SK-N-SH (cell line): ENCODE data around the gene RASSF4. TPM values are rescaled to one million over a fixed set of nuclear protein-coding genes. Genes with fewer than 3 reads are reported as not detected.

Experiments used
- CTCF ChIA-PET: fragments of 300-600, 350-600 bp; formaldehyde crosslinking; extraction: SDS; loops from one replicate; lab custom pipeline; 2021; lab: Yijun Ruan, JAX
- POLR2A ChIA-PET: fragments of 350-600 bp; sonication (Branson Sonifier 250); formaldehyde crosslinking; extraction: SDS; loops from one replicate; lab custom pipeline; 2020; ENCODE audit warnings: antibody characterized with exemption, inconsistent platforms; lab: Yijun Ruan, JAX
- DNase-seq: peaks from one replicate; pipeline ENCODE4 v3.0.0; 2012
- H2AFZ ChIP-seq: fragments of 200-600 bp; sonication (generic); 2 replicates; pipeline ENCODE4 v1.8.1; 2016; ENCODE audit warnings: antibody characterized with exemption, mild to moderate bottlenecking, low read depth
- H3F3A ChIP-seq: fragments of 200-600 bp; sonication (generic); replicated peaks from 2 replicates; pipeline ENCODE3; 2016; ENCODE audit warnings: antibody characterized with exemption, mild to moderate bottlenecking; ENCODE audit not compliant: insufficient read depth
- H3K27ac ChIP-seq, 2 experiments: fragments of 200-500 bp in 1 of 2; fragments of 200-600 bp in 1 of 2; sonication (Bioruptor generic) in 1 of 2; sonication (generic), shearing (Covaris generic) in 1 of 2; 2 replicates each; pipeline versions ENCODE4 v1.5.1 to v1.6.1; 2014 to 2016; ENCODE audit warnings: low read depth in 2 of 2, inconsistent platforms in 1 of 2, low read length in 1 of 2, mild to moderate bottlenecking in 1 of 2, mixed read lengths in 1 of 2
- H3K27me3 ChIP-seq: fragments of 200-600 bp; sonication (generic), shearing (Covaris generic); 2 replicates; pipeline ENCODE4 v1.6.1; 2016; ENCODE audit warnings: mixed run types; ENCODE audit not compliant: insufficient read depth
- H3K36me3 ChIP-seq, 2 experiments: fragments of 200-500 bp in 1 of 2; fragments of 200-600 bp in 1 of 2; sonication (Bioruptor generic) in 1 of 2; sonication (generic) in 1 of 2; replicated peaks in 1 of 2; 2 replicates each; pipeline versions ENCODE3 to v1.5.1; 2014 to 2016; ENCODE audit warnings: low read length in 1 of 2, mild to moderate bottlenecking in 1 of 2; ENCODE audit not compliant: insufficient read depth in 2 of 2, control insufficient read depth in 1 of 2
- H3K4me1 ChIP-seq, 2 experiments: fragments of 200-500 bp in 1 of 2; fragments of 200-600 bp in 1 of 2; sonication (Bioruptor generic) in 1 of 2; sonication (generic), shearing (Covaris generic) in 1 of 2; 2 replicates each; pipeline versions ENCODE4 v1.5.1 to v1.6.1; 2014 to 2016; ENCODE audit warnings: low read depth in 1 of 2, low read length in 1 of 2, mixed run types in 1 of 2; ENCODE audit not compliant: insufficient read depth in 2 of 2, control insufficient read depth in 1 of 2
- H3K4me2 ChIP-seq: fragments of 200-600 bp; sonication (generic), shearing (Covaris generic); 2 replicates; pipeline ENCODE4 v1.6.1; 2017; ENCODE audit warnings: mixed run types
- H3K4me3 ChIP-seq, 2 experiments: fragments of 200-500 bp in 1 of 2; fragments of 200-600 bp in 1 of 2; sonication (Bioruptor generic) in 1 of 2; sonication (generic), shearing (Covaris generic) in 1 of 2; 2 replicates each; pipeline versions ENCODE4 v1.5.1 to v1.8.1; 2014 to 2016; ENCODE audit warnings: low read depth in 2 of 2, inconsistent platforms in 1 of 2, low read length in 1 of 2, mild to moderate bottlenecking in 1 of 2, mixed read lengths in 1 of 2, moderate library complexity in 1 of 2
- H3K79me2 ChIP-seq: fragments of 200-600 bp; sonication (generic); 2 replicates; pipeline ENCODE4 v1.8.1; 2017; ENCODE audit warnings: mild to moderate bottlenecking; ENCODE audit not compliant: insufficient read depth
- H3K9ac ChIP-seq: fragments of 200-600 bp; sonication (generic); 2 replicates; pipeline ENCODE4 v1.6.1; 2017; ENCODE audit warnings: mixed run types
- H3K9me2 ChIP-seq: fragments of 200-600 bp; sonication (generic); 2 replicates; pipeline ENCODE4 v1.6.1; 2017; ENCODE audit warnings: mixed run types
- H3K9me3 ChIP-seq: fragments of 200-600 bp; sonication (generic); 2 replicates; pipeline ENCODE4 v1.6.1; 2017; ENCODE audit warnings: mixed run types, mild to moderate bottlenecking, moderate library complexity
- H4K20me1 ChIP-seq: fragments of 200-600 bp; sonication (generic); 2 replicates; pipeline ENCODE4 v1.6.1; 2017; ENCODE audit warnings: mild to moderate bottlenecking, mixed run types; ENCODE audit not compliant: insufficient read depth
- CHD2 ChIP-seq: fragments of 150-350 bp; IDR thresholded peaks from 2 replicates; pipeline ENCODE4 v1.6.1; 2018; ENCODE audit warnings: low read length; ENCODE audit not compliant: partially characterized antibody
- EP300 ChIP-seq, 2 experiments: IDR thresholded peaks; 2 replicates each; pipeline versions ENCODE4 v1.4.0 to v1.6.1; 2012; ENCODE audit warnings: borderline replicate concordance in 1 of 2, low read depth in 1 of 2, low read length in 1 of 2
- EZH2phosphoT487 ChIP-seq: fragments of 200-600 bp; sonication (generic); IDR thresholded peaks from 2 replicates; pipeline ENCODE4 v1.6.1; 2017; ENCODE audit warnings: low read depth, mixed run types, mild to moderate bottlenecking, antibody characterized with exemption, moderate library complexity, borderline replicate concordance
- FOXM1 ChIP-seq: IDR thresholded peaks from 2 replicates; pipeline ENCODE4 v1.4.0; 2012; ENCODE audit warnings: low read depth, mild to moderate bottlenecking
- GATA2 ChIP-seq: sonication (generic); formaldehyde crosslinking; IDR thresholded peaks from 2 replicates; pipeline ENCODE4 v1.5.0; 2020; ENCODE audit warnings: mild to moderate bottlenecking, missing genetic modification reagents
- JUND ChIP-seq: IDR thresholded peaks from 2 replicates; pipeline ENCODE4 v1.4.0; 2012
- MAX ChIP-seq: IDR thresholded peaks from 2 replicates; pipeline ENCODE4 v1.4.0; 2012; ENCODE audit warnings: low read depth
- MEF2A ChIP-seq: IDR thresholded peaks from 2 replicates; pipeline ENCODE4 v1.4.0; 2012; ENCODE audit warnings: low read depth, borderline replicate concordance
- NRF1 ChIP-seq: IDR thresholded peaks from 2 replicates; pipeline ENCODE4 v1.6.1; 2012; ENCODE audit warnings: low read depth, mild to moderate bottlenecking, low read length
- RAD21 ChIP-seq: IDR thresholded peaks from 2 replicates; pipeline ENCODE4 v1.6.1; 2012; ENCODE audit warnings: mild to moderate bottlenecking, low read length
- REST ChIP-seq: IDR thresholded peaks from 2 replicates; pipeline ENCODE4 v1.6.1; 2012; ENCODE audit warnings: mild to moderate bottlenecking, low read depth, low read length, moderate library complexity
- RXRA ChIP-seq: IDR thresholded peaks from 2 replicates; pipeline ENCODE4 v1.4.0; 2012; ENCODE audit warnings: low read depth, mild to moderate bottlenecking, borderline replicate concordance
- SIN3A ChIP-seq: IDR thresholded peaks from 2 replicates; pipeline ENCODE4 v1.6.1; 2012; ENCODE audit warnings: low read depth, mild to moderate bottlenecking, low read length, moderate library complexity, borderline replicate concordance
- TAF1 ChIP-seq: IDR thresholded peaks from 2 replicates; pipeline ENCODE4 v1.6.1; 2012; ENCODE audit warnings: low read depth, mild to moderate bottlenecking, low read length, moderate library complexity, borderline replicate concordance
- TCF12 ChIP-seq: IDR thresholded peaks from 2 replicates; pipeline ENCODE4 v1.4.0; 2012
- YY1 ChIP-seq: IDR thresholded peaks from 2 replicates; pipeline ENCODE4 v1.4.0; 2012; ENCODE audit warnings: low read depth, mild to moderate bottlenecking
- ZBTB33 ChIP-seq: IDR thresholded peaks from 2 replicates; pipeline ENCODE4 v1.4.0; 2012; ENCODE audit warnings: low read depth, borderline replicate concordance
- whole genome bisulfite sequencing: methylation state at CpG from one replicate; pipeline ENCODE4 v1.1.6; 2017; ENCODE audit warnings: low lambda C conversion rate; 5-methylcytosine and 5-hydroxymethylcytosine counted together
- polyA plus RNA-seq, 3 experiments: library from polyadenylated mRNA; depleted of rRNA; stranded (reverse); fragments of >200 nt; gene quantifications; 2 replicates each; pipeline ENCODE4 v1.2.3, GENCODE V29; 2012
- TF ChIP-seq, protein P1 (sequence below): fragments of 150-350 bp; IDR thresholded peaks from 2 replicates; pipeline ENCODE4 v1.6.1; 2017; ENCODE audit warnings: antibody characterized with exemption, low read length, low read depth, borderline replicate concordance
- TF ChIP-seq, protein P2 (sequence below): IDR thresholded peaks from 2 replicates; pipeline ENCODE4 v1.4.0; 2012; ENCODE audit warnings: low read depth, borderline replicate concordance
- TF ChIP-seq, protein P3 (sequence below): fragments of 200-600 bp; sonication (generic); IDR thresholded peaks from 2 replicates; pipeline ENCODE4 v1.6.1; 2017; ENCODE audit warnings: antibody characterized with exemption, mild to moderate bottlenecking, moderate library complexity

The RASSF4 gene
- polyA plus RNA-seq, 1 of the 3 experiments (the other 2 are of a cell fraction), result 11.0 TPM

DNA sequence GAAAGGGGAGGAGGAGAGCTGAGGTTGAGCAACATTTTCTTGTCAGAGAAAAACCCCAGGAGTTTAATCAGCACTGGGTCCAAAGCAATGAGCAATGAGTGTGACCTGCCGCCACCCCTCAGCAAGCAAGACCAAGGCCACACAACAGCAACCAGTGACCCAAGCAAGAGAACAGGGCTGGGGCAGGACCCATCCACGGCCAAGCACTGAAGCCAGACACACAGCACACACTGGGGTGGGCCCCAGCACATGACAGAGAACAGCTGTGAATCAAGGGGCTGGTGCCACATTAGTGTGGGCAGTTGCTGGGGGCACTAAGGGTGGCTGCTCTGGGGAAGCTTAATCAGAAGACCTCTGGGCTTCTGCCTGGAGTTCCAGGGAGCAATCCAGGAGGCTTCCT lies 32.2 kb upstream of the RASSF4 start:
- H3K9me3 ChIP-seq, result no peaks in the 10 kb centered on the region
- no peaks in the 10 kb centered on the region for H4K20me1 ChIP-seq
- H3K27me3 ChIP-seq, result peaks cover 26% of the 10 kb centered on the region; the same call in 1 of the 2 replicates
- DNase-seq, result no peak
- no peaks in the 10 kb centered on the region for H3K9me2 ChIP-seq
- H3K79me2 ChIP-seq, result no peaks in the 10 kb centered on the region
- H3K9ac ChIP-seq, result no peak overlapping the region
- H3K4me1 ChIP-seq, result no peaks in the 10 kb centered on the region
- H3K4me3 ChIP-seq, result no peak overlapping the region
- H3K36me3 ChIP-seq, result no peaks in the 10 kb centered on the region
- TF ChIP-seq REST (no peak), MEF2A (no peak), NRF1 (no peak), TAF1 (no peak), RAD21 (no peak), MAX (no peak), JUND (no peak), RXRA (no peak), GATA2 (no peak), FOXM1 (no peak), EP300 (IDR thresholded peaks at IDR 0.05; ENCODE audit: borderline replicate concordance in 1 of 2, low read depth in 1 of 2, low read length in 1 of 2) (no peak), YY1 (no peak), TCF12 (no peak), EZH2phosphoT487 (no peak), SIN3A (no peak), ZBTB33 (no peak), CHD2 (no peak)
- TF ChIP-seq, protein P1, sequence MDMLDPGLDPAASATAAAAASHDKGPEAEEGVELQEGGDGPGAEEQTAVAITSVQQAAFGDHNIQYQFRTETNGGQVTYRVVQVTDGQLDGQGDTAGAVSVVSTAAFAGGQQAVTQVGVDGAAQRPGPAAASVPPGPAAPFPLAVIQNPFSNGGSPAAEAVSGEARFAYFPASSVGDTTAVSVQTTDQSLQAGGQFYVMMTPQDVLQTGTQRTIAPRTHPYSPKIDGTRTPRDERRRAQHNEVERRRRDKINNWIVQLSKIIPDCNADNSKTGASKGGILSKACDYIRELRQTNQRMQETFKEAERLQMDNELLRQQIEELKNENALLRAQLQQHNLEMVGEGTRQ, result no peak
- TF ChIP-seq, protein P2, sequence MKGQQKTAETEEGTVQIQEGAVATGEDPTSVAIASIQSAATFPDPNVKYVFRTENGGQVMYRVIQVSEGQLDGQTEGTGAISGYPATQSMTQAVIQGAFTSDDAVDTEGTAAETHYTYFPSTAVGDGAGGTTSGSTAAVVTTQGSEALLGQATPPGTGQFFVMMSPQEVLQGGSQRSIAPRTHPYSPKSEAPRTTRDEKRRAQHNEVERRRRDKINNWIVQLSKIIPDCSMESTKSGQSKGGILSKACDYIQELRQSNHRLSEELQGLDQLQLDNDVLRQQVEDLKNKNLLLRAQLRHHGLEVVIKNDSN, result no peak
- TF ChIP-seq, protein P3, sequence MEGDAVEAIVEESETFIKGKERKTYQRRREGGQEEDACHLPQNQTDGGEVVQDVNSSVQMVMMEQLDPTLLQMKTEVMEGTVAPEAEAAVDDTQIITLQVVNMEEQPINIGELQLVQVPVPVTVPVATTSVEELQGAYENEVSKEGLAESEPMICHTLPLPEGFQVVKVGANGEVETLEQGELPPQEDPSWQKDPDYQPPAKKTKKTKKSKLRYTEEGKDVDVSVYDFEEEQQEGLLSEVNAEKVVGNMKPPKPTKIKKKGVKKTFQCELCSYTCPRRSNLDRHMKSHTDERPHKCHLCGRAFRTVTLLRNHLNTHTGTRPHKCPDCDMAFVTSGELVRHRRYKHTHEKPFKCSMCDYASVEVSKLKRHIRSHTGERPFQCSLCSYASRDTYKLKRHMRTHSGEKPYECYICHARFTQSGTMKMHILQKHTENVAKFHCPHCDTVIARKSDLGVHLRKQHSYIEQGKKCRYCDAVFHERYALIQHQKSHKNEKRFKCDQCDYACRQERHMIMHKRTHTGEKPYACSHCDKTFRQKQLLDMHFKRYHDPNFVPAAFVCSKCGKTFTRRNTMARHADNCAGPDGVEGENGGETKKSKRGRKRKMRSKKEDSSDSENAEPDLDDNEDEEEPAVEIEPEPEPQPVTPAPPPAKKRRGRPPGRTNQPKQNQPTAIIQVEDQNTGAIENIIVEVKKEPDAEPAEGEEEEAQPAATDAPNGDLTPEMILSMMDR, result no peak
- H3F3A ChIP-seq, result no peaks in the 10 kb centered on the region
- no peak overlapping the region for H2AFZ ChIP-seq
- H3K27ac ChIP-seq, result no peak overlapping the region
- H3K4me2 ChIP-seq, result no peak overlapping the region
- WGBS, result 10% methylated on average over 2 of the region's 2 CpGs
- POLR2A ChIA-PET, result no interaction called here
- CTCF ChIA-PET, result interaction anchor here (1.0 kb wide), 1 partner anchor 10 kb away, joined by 3 read pairs; no protein-coding TSS in a partner anchor
